ENCODE measurements around the gene NPSR1. TPM values are rescaled to one million over a fixed set of nuclear protein-coding genes. Genes with fewer than 3 reads are reported as not detected.

Gene NPSR1
- total RNA-seq, 2 experiments from 2014 or later: not detected

DNA sequence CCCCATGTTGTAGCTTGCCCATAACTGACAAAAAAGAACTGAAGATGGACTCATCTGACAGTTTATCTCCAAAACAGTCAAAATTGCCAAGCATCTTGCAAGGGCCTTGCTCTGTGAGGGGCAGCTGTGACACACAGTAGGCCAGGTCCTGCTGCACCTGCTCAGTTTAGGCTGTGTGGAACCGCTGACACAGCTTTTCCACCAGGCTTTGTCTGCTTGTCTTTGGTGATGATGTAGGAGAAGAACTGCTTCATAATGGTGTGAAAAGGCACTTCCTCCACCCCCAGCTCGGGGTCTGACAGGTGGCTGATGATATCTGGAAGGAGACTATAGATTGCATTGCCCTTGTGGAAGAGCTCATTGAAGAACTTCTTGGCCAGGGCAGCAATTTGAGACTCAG is 92.6 kb downstream of the NPSR1 start:
- ChIA-PET POLR2A (no interaction called here), CTCF (no interaction called here)
- DNase-seq (no peak), ATAC-seq (no peak)
- Mint-ChIP-seq H3K36me3 (ENCODE audit: low read depth) (no peaks in the 10 kb centered on the region), H3K4me3 (no peak overlapping the region), H3K27ac (no peak overlapping the region), H3K9me3 (ENCODE audit: insufficient read depth) (no peaks in the 10 kb centered on the region), H3K27me3 (ENCODE audit: low read depth) (peaks cover 2% of the 10 kb centered on the region), H3K4me1 (ENCODE audit: low read depth) (no peaks in the 10 kb centered on the region)

DNA sequence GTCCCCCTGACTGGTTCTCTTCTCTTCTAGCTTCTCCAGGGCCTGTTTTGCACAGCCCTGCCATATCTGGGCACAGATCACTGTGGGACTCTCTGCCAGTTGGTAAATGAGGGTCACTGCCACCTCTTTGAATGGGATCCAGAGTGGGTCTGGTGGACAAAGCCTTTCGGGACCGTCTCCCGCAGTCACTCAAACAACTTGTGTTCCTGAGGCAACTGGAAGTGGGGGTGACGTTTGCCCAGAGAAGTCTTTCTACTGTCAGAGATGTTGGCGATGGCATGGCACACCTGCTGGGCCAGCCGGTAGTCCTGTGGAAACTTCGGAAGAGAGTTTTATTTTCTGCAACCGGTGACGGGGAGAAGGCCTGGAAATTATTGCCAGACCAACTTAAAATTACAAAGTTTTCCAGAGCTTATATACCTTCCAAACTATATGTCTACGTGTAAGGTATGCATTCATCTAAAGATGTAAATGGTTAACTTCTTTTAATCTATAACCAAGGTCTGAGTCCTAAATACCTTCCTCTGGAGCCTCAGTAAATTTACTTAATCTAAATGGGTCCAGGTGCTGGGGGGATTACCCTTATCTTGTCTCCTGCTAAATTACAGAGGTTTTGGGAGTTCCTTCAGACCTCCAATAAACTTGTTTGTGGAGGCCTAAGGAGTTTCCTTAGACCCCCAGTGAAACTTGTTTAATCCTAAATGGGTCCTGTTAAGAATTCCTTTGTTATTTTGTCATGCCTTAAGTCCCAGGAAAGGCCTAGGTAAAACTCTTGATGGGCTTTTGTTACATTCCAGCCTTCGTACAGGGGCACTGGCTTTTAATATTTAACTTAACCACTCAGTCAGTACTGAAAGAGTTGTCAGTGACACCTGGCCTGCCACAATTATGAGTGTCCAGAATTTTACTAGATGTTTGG is 94.0 kb downstream of the NPSR1 start:
- Mint-ChIP-seq H3K36me3 (ENCODE audit: low read depth) (no peaks in the 10 kb centered on the region), H3K27me3 (ENCODE audit: low read depth) (no peaks in the 10 kb centered on the region)
- POLR2A ChIA-PET: no interaction called here

DNA sequence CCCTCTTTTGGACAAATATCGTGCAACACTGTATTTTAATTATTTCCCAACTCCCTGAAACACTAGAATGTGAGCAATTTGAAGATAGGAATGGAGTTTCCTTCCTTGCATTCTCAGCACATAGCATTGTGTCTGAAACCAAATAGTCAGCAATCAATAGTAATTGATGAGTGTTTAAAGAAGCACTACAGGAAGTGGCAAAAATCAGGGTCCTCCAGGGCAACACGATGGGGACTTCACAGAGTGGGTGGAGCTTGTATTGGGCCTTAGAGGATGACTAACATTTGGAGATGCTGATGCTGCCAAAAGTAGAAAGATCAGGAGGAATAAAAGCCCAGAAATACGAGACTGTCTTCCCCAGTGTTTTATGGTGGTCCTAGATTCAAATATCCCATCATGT is 94.9 kb downstream of the NPSR1 start:
- Mint-ChIP-seq H3K36me3 (ENCODE audit: low read depth) (no peaks in the 10 kb centered on the region), H3K9me3 (ENCODE audit: insufficient read depth) (no peaks in the 10 kb centered on the region), H3K4me3 (no peak overlapping the region), H3K27me3 (ENCODE audit: low read depth) (no peaks in the 10 kb centered on the region), H3K27ac (no peak overlapping the region), H3K4me1 (ENCODE audit: low read depth) (no peaks in the 10 kb centered on the region)
- CTCF ChIA-PET: no interaction called here
- ATAC-seq (no peak), DNase-seq (no peak)
- POLR2A ChIA-PET: no interaction called here

More for the DNA sequence above, 94.0 kb downstream of the NPSR1 start:
- H3K9me3 Mint-ChIP-seq (ENCODE audit: insufficient read depth): no peaks in the 10 kb centered on the region
- ATAC-seq (no peak), DNase-seq (no peak)
- H3K27ac Mint-ChIP-seq: no peak overlapping the region
- CTCF ChIA-PET: no interaction called here
- H3K4me1 Mint-ChIP-seq (ENCODE audit: low read depth): no peaks in the 10 kb centered on the region
- no peak overlapping the region for H3K4me3 Mint-ChIP-seq

- Mint-ChIP-seq H3K4me3 (no peak overlapping the region), H3K36me3 (ENCODE audit: low read depth) (no peaks in the 10 kb centered on the region), H3K27me3 (ENCODE audit: low read depth) (no peaks in the 10 kb centered on the region), H3K27ac (no peak overlapping the region), H3K4me1 (ENCODE audit: low read depth) (no peaks in the 10 kb centered on the region), H3K9me3 (ENCODE audit: insufficient read depth) (no peaks in the 10 kb centered on the region)
- POLR2A ChIA-PET: no interaction called here
- CTCF ChIA-PET: no interaction called here
- no peak for DNase-seq
- ATAC-seq: no peak
Measured at GRCh38 chr7:34755008-34755407, 97.0 kb downstream of the NPSR1 start.

GRCh38 chr7:34756025-34756437 is 98.0 kb downstream of the NPSR1 start:
- CTCF ChIA-PET: no interaction called here
- no peak for DNase-seq
- ATAC-seq: no peak
- Mint-ChIP-seq H3K4me1 (ENCODE audit: low read depth) (no peaks in the 10 kb centered on the region), H3K9me3 (ENCODE audit: insufficient read depth) (no peaks in the 10 kb centered on the region), H3K36me3 (ENCODE audit: low read depth) (no peaks in the 10 kb centered on the region), H3K4me3 (no peak overlapping the region), H3K27ac (no peak overlapping the region), H3K27me3 (ENCODE audit: low read depth) (no peaks in the 10 kb centered on the region)
- POLR2A ChIA-PET: no interaction called here

DNA sequence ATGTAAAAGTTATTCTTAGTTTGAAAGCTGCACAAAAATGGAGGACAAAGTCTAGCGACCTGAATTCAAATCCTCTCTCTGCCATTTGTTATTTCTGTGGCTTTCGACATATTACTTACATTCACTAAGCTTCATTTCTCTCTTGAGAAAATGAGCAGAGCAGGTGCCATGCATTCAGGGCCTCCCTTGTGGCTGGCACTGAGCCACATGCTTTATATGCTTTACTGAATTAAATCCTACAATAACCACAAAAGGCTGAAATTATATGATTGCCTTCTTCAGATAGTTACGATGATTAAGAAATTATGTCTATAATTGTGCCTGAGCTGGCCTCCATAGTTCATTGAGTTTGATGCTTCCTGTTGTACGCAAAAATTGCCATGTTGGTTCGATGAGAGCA is 98.7 kb downstream of the NPSR1 start:
- ChIA-PET CTCF (no interaction called here), POLR2A (no interaction called here)
- DNase-seq (no peak), ATAC-seq (no peak)
- Mint-ChIP-seq H3K4me1 (ENCODE audit: low read depth) (no peaks in the 10 kb centered on the region), H3K4me3 (no peak overlapping the region), H3K27me3 (ENCODE audit: low read depth) (no peaks in the 10 kb centered on the region), H3K27ac (no peak overlapping the region), H3K36me3 (ENCODE audit: low read depth) (no peaks in the 10 kb centered on the region), H3K9me3 (ENCODE audit: insufficient read depth) (no peaks in the 10 kb centered on the region)

- no peaks in the 10 kb centered on the region for H3K36me3 Mint-ChIP-seq (ENCODE audit: low read depth)
- DNase-seq: no peak
- no peak overlapping the region for H3K27ac Mint-ChIP-seq
- H3K4me3 Mint-ChIP-seq: no peak overlapping the region
- ChIA-PET CTCF (no interaction called here), POLR2A (no interaction called here)
- H3K4me1 Mint-ChIP-seq (ENCODE audit: low read depth): no peaks in the 10 kb centered on the region
- no peaks in the 10 kb centered on the region for H3K27me3 Mint-ChIP-seq (ENCODE audit: low read depth)
- ATAC-seq: no peak
- H3K9me3 Mint-ChIP-seq (ENCODE audit: insufficient read depth): no peaks in the 10 kb centered on the region
Measured at GRCh38 chr7:34757570-34758110, 99.6 kb downstream of the NPSR1 start.

GRCh38 chr7:34758111-34758601 is 100.1 kb downstream of the NPSR1 start:
- POLR2A ChIA-PET: no interaction called here
- Mint-ChIP-seq H3K4me1 (ENCODE audit: low read depth) (no peaks in the 10 kb centered on the region), H3K9me3 (ENCODE audit: insufficient read depth) (no peaks in the 10 kb centered on the region), H3K27ac (no peak overlapping the region), H3K4me3 (no peak overlapping the region), H3K36me3 (ENCODE audit: low read depth) (no peaks in the 10 kb centered on the region), H3K27me3 (ENCODE audit: low read depth) (no peaks in the 10 kb centered on the region)
- DNase-seq: no peak
- CTCF ChIA-PET: no interaction called here
- no peak for ATAC-seq

DNA sequence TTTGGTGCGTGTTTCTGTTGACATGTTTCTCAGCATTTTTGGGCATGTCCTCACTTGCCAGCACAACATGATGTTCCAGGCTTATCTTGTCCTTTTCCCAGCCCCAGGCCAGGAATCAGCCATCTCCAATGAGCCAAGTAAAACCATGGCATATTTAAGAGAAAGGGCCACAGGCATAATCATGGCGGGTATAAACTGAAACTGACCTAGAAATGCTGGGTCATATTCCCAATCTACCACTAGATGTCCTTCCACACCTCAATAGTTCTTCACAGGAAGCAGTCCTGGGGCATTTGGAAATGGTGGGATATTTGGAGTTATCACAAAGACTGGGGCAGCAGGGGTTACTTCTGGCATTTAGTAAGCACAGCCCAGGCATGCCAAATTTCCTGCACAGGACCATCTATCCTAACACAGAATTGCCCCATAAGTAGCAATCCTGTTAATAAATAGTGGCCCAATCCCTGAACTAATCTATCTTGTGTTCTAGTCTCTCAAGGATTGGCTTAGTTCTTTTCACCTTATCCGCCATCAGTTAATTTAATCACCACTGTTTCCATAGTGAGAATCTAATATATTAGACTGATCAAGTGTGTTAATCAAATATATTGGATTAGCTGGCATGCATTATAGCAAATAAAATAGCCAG is 101.6 kb downstream of the NPSR1 start:
- Mint-ChIP-seq H3K27ac (no peak overlapping the region), H3K27me3 (ENCODE audit: low read depth) (no peaks in the 10 kb centered on the region), H3K9me3 (ENCODE audit: insufficient read depth) (no peaks in the 10 kb centered on the region), H3K4me1 (ENCODE audit: low read depth) (no peaks in the 10 kb centered on the region), H3K4me3 (no peak overlapping the region), H3K36me3 (ENCODE audit: low read depth) (no peaks in the 10 kb centered on the region)
- CTCF ChIA-PET: no interaction called here
- POLR2A ChIA-PET: no interaction called here
- ATAC-seq (no peak), DNase-seq (no peak)

DNA sequence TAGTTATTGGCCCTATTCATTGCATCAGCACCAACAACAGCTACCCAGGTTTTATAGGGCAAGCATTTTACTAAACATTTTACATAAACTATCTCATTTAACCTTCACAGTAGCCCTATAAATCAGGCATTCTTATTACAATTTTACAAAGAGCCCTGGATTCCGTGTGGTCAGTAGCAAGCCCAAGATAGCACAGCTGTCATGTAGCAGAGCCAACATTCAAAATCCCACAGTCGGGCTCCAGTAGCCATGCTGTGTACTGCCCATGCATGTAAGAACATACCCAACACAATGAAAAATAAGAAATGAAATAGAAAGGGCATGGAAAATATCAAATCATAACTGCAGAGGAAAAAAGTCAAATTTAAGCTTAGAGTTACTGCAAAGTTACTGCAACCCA is 102.3 kb downstream of the NPSR1 start:
- POLR2A ChIA-PET: no interaction called here
- no peak for DNase-seq
- H3K36me3 Mint-ChIP-seq (ENCODE audit: low read depth): no peaks in the 10 kb centered on the region
- H3K4me1 Mint-ChIP-seq (ENCODE audit: low read depth): no peaks in the 10 kb centered on the region
- no peak overlapping the region for H3K4me3 Mint-ChIP-seq
- no peaks in the 10 kb centered on the region for H3K9me3 Mint-ChIP-seq (ENCODE audit: insufficient read depth)
- no peak overlapping the region for H3K27ac Mint-ChIP-seq
- H3K27me3 Mint-ChIP-seq (ENCODE audit: low read depth): no peaks in the 10 kb centered on the region
- no peak for ATAC-seq
- CTCF ChIA-PET: no interaction called here

DNA sequence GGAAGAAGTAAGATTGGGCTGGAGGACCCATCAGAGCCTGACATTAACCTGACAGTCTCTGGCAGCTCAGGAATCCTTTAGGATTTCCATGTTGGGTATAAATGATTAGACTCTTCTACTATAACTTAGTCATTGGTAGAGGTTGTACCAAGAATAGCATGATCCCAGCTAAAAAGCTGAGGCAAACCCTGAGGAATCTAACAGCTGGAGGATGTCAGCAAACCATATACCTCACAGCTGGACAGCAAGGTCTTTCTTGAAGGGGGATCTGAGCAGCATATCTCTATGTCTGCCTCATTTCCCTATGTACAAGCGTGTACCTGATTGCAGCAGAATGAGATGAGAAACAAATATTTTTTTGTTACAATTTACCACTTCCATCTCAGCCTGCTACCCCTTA is 103.2 kb downstream of the NPSR1 start:
- Mint-ChIP-seq H3K4me3 (no peak overlapping the region), H3K4me1 (ENCODE audit: low read depth) (no peaks in the 10 kb centered on the region), H3K27ac (no peak overlapping the region), H3K9me3 (ENCODE audit: insufficient read depth) (no peaks in the 10 kb centered on the region), H3K27me3 (ENCODE audit: low read depth) (no peaks in the 10 kb centered on the region), H3K36me3 (ENCODE audit: low read depth) (no peaks in the 10 kb centered on the region)
- CTCF ChIA-PET: no interaction called here
- DNase-seq: no peak
- no peak for ATAC-seq
- POLR2A ChIA-PET: no interaction called here

DNA sequence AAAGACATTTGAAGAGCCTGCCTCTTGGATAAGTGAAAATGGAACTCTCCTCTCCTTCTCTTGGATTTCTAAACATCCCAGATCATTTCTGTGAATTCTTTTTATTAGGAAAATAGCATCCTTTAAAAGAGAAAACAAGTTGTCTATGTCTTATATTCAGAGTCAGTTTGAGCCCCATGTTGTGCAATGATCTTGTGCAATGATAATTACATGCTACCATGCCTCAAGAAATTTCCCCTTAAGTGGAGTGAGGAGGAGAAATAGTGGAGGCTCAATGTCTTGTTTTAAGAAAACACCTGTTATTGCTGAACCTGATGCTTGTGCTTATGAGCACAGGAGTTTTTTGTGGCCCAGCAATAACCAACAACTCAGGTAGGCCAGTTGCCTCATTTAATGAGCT is 103.6 kb downstream of the NPSR1 start:
- DNase-seq (no peak), ATAC-seq (no peak)
- Mint-ChIP-seq H3K9me3 (ENCODE audit: insufficient read depth) (no peaks in the 10 kb centered on the region), H3K27me3 (ENCODE audit: low read depth) (no peaks in the 10 kb centered on the region), H3K4me1 (ENCODE audit: low read depth) (no peaks in the 10 kb centered on the region), H3K27ac (no peak overlapping the region), H3K4me3 (no peak overlapping the region), H3K36me3 (ENCODE audit: low read depth) (no peaks in the 10 kb centered on the region)
- ChIA-PET CTCF (no interaction called here), POLR2A (no interaction called here)

Measured in activated CD8-positive, alpha-beta T cell treated with anti-CD3 and anti-CD28 coated beads, Interleukin-2, amount 10 ng/mL, durations not matched to agents 7 days and 5 days (primary cell).